Sigmoid colon (tissue), 4 donors: ENCODE data around the gene SIX5.

ENCODE experiments used
- EP300 ChIP-seq, 4 donors: sonication (generic); formaldehyde crosslinking; IDR thresholded peaks; one replicate each; pipeline ENCODE4 v1.6.1; 2017; ENCODE audit warnings: antibody characterized with exemption in 4 of 4
- POLR2A ChIP-seq, 2 donors: fragments of 450-650 bp; IDR thresholded peaks; one replicate each; pipeline ENCODE4 v1.6.1; 2016; ENCODE audit warnings: antibody characterized with exemption in 2 of 2, mild to moderate bottlenecking in 2 of 2, moderate library complexity in 2 of 2
- POLR2AphosphoS5 ChIP-seq, 4 donors: sonication (generic); formaldehyde crosslinking; IDR thresholded peaks; one replicate each; pipeline ENCODE4 v1.6.1; 2017; ENCODE audit warnings: antibody characterized with exemption in 4 of 4
- TF ChIP-seq, protein P1 (sequence below), 4 experiments: fragments of 450-650 bp in 3 of 4; fragments of 200-600 bp in 1 of 4; IDR thresholded peaks; one replicate each; pipeline ENCODE4 v1.5.1; 2016 to 2019; ENCODE audit warnings: antibody characterized with exemption in 4 of 4, mild to moderate bottlenecking in 3 of 4, moderate library complexity in 2 of 4

GRCh38 chr19:45753548-45753947 is 15.5 kb downstream of the SIX5 start:
- TF ChIP-seq EP300 (IDR thresholded peaks at IDR 0.05) = no peak
- TF ChIP-seq, protein P1, sequence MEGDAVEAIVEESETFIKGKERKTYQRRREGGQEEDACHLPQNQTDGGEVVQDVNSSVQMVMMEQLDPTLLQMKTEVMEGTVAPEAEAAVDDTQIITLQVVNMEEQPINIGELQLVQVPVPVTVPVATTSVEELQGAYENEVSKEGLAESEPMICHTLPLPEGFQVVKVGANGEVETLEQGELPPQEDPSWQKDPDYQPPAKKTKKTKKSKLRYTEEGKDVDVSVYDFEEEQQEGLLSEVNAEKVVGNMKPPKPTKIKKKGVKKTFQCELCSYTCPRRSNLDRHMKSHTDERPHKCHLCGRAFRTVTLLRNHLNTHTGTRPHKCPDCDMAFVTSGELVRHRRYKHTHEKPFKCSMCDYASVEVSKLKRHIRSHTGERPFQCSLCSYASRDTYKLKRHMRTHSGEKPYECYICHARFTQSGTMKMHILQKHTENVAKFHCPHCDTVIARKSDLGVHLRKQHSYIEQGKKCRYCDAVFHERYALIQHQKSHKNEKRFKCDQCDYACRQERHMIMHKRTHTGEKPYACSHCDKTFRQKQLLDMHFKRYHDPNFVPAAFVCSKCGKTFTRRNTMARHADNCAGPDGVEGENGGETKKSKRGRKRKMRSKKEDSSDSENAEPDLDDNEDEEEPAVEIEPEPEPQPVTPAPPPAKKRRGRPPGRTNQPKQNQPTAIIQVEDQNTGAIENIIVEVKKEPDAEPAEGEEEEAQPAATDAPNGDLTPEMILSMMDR (IDR thresholded peaks at IDR 0.05) = no peak
- TF ChIP-seq POLR2A (IDR thresholded peaks at IDR 0.05) = no peak
- TF ChIP-seq POLR2AphosphoS5 (IDR thresholded peaks at IDR 0.05) = no peak
